H1 (cell line): Measurements from ENCODE around the gene CCNG2. TPM values are rescaled to one million over a fixed set of nuclear protein-coding genes. Genes with fewer than 3 reads are reported as not detected.

Experiments used
- EP300 ChIP-seq, 2 experiments: IDR thresholded peaks; 1 replicate in 1 of 2; 2 replicates in 1 of 2; pipeline ENCODE4 v1.6.1; 2011 to 2012; ENCODE audit warnings: low read depth in 2 of 2, low read length in 2 of 2, mild to moderate bottlenecking in 2 of 2, borderline replicate concordance in 1 of 2, inconsistent platforms in 1 of 2, moderate library complexity in 1 of 2
- POU5F1 ChIP-seq: IDR thresholded peaks from 2 replicates; pipeline ENCODE4 v1.6.1; 2011; ENCODE audit warnings: low read depth, mild to moderate bottlenecking, low read length, moderate library complexity
- polyA plus RNA-seq, 7 experiments: library from polyadenylated mRNA; depleted of rRNA in 3 of 7; stranded (reverse) in 5 of 7; unstranded in 2 of 7; fragments of >200 nt in 5 of 7; fragments of 200-250 nt in 2 of 7; gene quantifications; 1 replicate in 5 of 7; 2 replicates in 1 of 7; 4 replicates in 1 of 7; pipeline versions ENCODE4 v1.2.1 to v1.2.3, GENCODE V29; 2011 to 2013; ENCODE audit warnings: missing spikeins in 2 of 7, mixed read lengths in 2 of 7
- total RNA-seq: library from RNA; stranded (reverse); fragmentation: NEBNext Ultra II Directional; extraction: Animal tissue kit (Norgen Biotek cat#: 25700); gene quantifications from 2 replicates; pipeline ENCODE4 v1.2.1, GENCODE V29; 2021

CCNG2 gene
- total and polyA plus RNA-seq, 2 of the 8 experiments (the other 6 are each of a cell fraction or from before 2014, with no cell fraction given) = 3.5 to 13.9 TPM

- TF ChIP-seq EP300 (IDR thresholded peaks at IDR 0.05; ENCODE audit: borderline replicate concordance in 1 of 2, low read depth in 2 of 2, low read length in 2 of 2) (no peak), POU5F1 (no peak)
Measured at GRCh38 chr4:77196866-77197265, 39.9 kb downstream of the CCNG2 start (continued).
